Measurements from ENCODE around the gene ILDR1.
"Not testable (repeated sequence)": the region's sequence is repeated elsewhere in the genome, so short reads cannot be mapped to it uniquely, and the experiment has no call there.

Gene ILDR1
- total RNA-seq = 0 to 0.37 (median 0) reads per million in 4 experiments

DNA sequence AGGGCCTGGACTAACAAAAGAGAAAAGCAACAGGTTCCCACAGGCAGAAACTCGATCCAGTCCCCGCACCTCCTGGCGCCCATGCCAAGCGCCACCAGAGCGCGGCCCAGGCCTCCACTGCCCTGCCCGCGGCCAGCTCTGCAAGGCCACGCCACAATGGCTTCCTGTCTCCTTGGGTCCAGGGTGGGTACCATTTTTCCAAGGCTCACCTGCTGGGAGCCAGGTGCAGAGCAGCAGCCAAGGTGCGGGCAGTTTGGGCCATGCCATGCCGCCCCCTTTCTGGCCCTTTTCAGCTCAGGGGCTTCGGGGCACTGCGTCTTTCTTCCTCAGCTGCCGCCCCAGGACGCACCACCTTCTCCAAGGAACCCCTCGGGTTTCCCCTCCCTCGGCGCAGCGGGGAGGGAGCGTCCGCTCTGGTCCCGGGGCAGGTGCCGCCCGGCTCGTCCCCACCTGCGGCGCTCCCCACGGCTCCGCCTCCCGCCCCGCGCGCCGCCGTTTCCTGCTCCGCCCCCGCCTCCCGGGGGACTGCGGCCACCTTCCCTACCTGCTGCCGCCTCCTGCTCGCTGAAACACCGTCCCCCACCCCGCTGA lies at the start of gene ILDR1:
Gene ILDR1 (minus strand): TSS at position 437 of the 591 bp plus-strand sequence. CDS start 170 bp downstream, at position 267.
- no peak for DNase-seq

DNA sequence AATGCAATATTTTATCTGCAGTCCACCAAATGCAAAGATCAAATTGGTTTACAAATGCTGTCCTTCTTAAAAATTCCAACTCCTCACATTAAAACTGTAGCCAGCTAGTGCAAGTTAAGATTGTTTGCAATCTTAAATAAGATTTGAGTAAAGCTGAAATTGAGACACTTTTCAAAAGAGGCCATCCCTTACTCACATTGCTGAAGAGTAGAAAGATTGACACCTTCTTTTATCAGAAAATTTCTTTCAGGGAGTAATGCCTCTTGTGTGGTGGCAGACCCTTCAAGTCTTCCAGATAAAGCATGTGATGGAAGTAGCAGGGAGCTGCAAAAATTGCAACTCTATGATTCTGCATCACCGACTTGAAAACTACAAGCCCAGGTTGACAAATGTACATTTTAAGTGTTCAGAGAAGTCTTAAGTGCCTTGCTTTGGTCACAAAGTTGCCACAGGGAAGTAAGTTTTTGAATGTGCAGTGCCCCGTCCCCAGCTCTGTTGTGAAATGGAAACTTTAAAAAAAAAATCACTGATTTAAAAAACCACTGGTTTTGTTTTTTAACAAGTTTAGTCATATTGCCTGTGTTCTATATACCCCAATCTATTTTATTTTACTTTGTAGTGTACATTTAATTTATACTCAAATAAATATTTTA lies 45.7 kb upstream of the ILDR1 start:
- no peak for DNase-seq

DNA sequence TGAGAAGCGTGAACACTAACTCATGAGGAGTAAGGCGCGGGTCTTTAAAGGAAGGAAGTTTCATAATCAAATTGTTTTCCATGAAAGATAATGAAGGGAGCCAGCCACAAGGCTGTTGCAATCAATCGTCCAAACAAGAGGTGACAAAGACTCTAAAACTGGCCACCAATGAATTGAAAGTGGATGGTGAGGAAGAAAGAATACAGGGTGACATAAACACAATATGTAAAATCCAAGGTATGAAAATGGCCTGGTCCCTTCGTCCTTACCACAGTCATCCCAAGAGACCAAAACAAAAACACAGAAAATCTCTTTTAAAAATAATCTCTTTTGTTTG lies 45.1 kb upstream of the ILDR1 start:
- DNase-seq = no peak

DNA sequence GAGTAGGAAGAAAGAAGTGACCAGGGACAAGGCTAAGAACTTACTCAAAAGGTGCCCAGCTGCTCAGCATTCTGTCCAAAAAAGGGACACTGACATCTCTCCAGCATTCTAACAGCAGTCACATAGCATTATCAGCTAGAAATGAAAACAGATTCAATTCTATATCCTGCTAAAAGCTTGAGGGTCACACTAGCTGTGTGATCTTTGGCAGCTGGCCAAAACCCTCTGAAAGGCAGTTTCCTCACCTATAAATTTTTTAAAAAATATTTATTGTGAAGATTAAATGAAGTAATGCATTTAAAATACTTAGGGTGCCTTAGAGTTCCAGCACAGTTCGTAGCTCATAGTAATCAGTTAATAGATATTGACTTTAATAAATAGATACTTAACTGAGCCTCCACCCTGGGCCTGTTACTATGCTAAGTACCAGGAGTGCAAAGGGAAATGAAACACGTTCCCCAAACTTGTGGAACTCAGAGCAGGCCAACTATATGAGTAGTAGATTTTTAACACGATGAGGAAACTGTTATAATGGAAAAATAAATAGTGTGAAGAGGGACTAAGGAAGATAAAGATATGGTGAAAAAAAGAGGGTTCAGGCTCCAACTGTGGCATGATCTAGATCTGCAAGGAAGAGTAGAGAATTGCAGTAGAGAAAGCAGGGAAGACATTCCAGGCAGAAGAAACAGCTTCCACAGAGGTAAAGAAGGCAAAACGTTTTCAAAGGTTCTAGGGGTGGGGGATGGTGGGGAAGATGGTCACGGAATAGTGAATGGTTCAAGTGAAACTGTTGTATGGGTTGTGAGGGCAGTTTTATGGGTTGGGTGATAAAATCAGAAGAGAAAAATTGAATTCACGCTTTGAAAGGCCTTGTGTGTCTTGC lies 44.5 kb upstream of the ILDR1 start:
- DNase-seq = no peak

GRCh38 chr3:122064326-122064725 lies 42.3 kb upstream of the ILDR1 start:
- no peak for DNase-seq

DNA sequence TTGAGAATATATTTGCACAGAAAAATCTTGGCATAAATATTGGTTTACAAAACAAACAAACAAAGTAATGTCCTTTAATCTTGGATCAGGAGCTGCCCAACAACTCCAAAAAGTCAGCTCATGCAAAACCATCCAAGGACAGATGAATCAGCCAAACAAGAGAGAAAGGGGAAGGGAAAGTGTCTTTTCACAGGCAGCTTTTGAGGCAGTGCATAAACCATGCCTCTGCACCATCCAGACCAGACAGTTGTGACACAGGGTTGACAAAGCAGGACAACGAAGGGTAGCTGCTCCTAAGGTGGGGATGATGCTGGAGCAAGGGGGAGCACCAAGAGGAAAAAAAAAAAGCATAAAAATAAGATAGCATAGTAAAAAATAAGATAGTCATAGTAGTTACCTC lies 41.9 kb upstream of the ILDR1 start:
- DNase-seq = no peak

DNA sequence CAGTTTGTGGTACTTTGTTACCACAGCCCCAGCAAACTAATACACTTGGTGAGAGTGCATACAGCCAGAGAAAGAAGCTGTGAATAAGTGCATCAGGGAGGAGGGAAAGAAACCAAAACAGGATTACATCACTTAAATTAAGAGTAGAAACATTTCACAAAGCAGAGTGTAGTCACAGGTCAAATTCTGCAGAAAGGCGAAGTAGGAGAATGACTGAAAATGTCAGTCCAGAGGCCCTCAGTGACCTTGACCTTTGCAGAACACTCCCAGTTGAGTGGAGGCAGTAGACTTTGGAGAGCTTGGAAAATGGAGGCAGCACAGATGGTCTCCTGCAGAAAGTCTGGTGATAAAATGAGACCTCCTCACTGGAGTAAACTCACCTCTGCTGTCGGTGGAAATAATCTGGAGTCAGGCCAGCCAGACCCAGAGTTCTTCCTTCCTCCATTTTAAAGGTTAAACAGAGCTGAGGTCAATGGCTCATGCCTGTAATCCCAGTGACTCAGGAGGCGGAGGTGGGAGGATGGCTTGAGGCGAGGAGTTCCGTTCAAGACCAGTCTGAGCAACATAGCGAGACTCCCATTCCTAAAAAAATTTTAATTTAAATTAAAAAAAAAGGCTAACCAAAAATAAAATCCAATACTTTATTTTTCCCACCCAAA lies 38.1 kb upstream of the ILDR1 start:
- DNase-seq = no peak

GRCh38 chr3:122058294-122058693 lies 36.2 kb upstream of the ILDR1 start:
- DNase-seq = no peak

- no peak for DNase-seq
These were observed 35.6 kb upstream of the ILDR1 start for GRCh38 chr3:122057671-122058070.

GRCh38 chr3:122055215-122055614 lies 33.2 kb upstream of the ILDR1 start, which contains the start of gene CD86:
Gene CD86 (plus strand): TSS chr3:122055362. CDS start chr3:122055490, 128 bp downstream.
- DNase-seq = no peak

GRCh38 chr3:122052968-122053367 lies 30.9 kb upstream of the ILDR1 start:
- no peak for DNase-seq

DNA sequence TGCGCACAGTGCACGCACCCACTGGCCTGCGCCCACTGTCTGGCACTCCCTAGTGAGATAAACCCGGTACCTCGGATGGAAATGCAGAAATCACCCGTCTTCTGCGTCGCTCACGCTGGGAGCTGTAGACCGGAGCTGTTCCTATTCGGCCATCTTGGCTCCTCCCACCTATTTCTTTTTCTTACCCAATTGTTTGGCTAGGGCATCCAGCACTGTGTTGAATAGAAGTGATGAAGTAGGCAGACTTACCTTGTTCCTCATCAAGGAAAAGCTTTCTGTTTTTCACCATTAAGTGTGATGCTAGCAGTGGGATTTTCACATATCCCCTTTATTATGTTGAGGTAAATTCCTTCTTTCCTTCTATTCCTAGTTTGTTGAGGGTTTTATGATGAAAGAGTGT lies 25.7 kb upstream of the ILDR1 start:
- DNase-seq = not testable (repeated sequence)

- not testable (repeated sequence) for DNase-seq
These were observed 25.2 kb upstream of the ILDR1 start for GRCh38 chr3:122047296-122047695.

- DNase-seq = no peak
These were observed 11.0 kb upstream of the ILDR1 start for GRCh38 chr3:122033023-122033422.

- no peak for DNase-seq
These were observed 10.5 kb upstream of the ILDR1 start for GRCh38 chr3:122032531-122032930.

GRCh38 chr3:122031123-122031468 lies 9.0 kb upstream of the ILDR1 start:
- no peak for DNase-seq

- DNase-seq = no peak
These were observed 8.5 kb upstream of the ILDR1 start for GRCh38 chr3:122030381-122031122.

GRCh38 chr3:122025296-122025695 lies 3.2 kb upstream of the ILDR1 start:
- DNase-seq = no peak

- no peak for DNase-seq
These were observed 2.8 kb upstream of the ILDR1 start for GRCh38 chr3:122024800-122025199.

- no peak for DNase-seq
These were observed 1.4 kb upstream of the ILDR1 start for GRCh38 chr3:122023335-122023910.

- DNase-seq = no peak
These were observed 1.0 kb downstream of the ILDR1 start for GRCh38 chr3:122021037-122021436.

GRCh38 chr3:122019493-122019892 lies 2.6 kb downstream of the ILDR1 start:
- DNase-seq = no peak

Measured in effector CD8-positive, alpha-beta T cell (primary cell).